ENCODE measurements around the gene ZNF77. TPM values are rescaled to one million over a fixed set of nuclear protein-coding genes. Genes with fewer than 3 reads are reported as not detected.

Gene ZNF77
- total and polyA plus RNA-seq, 2 donors from 2014 or later = 2.4 to 5.1 TPM

DNA sequence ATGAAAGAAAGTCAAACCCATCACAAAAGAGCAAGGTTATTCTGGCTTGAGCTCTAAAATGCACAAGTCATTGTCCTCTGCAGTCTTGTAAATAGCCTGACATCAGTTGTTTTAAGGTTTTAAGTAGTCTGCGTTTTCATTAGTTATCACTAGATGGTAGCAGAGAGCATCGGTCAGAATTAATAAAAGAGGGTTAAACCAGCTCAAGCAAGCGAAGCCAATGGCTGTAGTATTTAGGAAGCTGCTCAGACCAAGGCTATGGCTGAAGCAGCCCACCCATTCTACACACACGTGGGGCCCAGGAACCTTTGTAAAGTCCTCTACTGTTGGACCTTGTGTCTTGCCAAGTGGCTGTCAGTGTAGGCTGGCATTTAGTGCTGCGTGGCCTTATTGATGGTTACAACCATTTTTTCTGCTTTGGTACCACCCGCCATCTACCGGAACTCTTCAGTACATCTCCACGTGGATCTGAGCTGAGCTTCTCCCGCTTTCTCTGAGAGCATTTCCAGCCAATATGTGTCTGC is 57.3 kb downstream of the ZNF77 start:
- Histone ChIP-seq H3K4me1 (ENCODE audit: control insufficient read depth in 2 of 3, insufficient read depth in 2 of 3, low read depth in 1 of 3, low read length in 3 of 3) (peaks cover 0 to 3% (median 0%) of the 10 kb centered on the region in 3 donors), H3K27ac (ENCODE audit: low read depth in 2 of 2, low read length in 2 of 2) (no peak overlapping the region), H3K4me3 (ENCODE audit: low read length in 3 of 3) (no peak overlapping the region), H3K9me3 (ENCODE audit: control insufficient read depth in 2 of 3, insufficient read depth in 1 of 3, low read length in 3 of 3) (no peaks in the 10 kb centered on the region), H3K9ac (ENCODE audit: low read length in 3 of 3) (no peak overlapping the region), H3K27me3 (ENCODE audit: control insufficient read depth, insufficient read depth, low read length) (no peaks in the 10 kb centered on the region), H3K36me3 (ENCODE audit: control insufficient read depth in 2 of 3, insufficient read depth in 3 of 3, low read length in 3 of 3) (no peaks in the 10 kb centered on the region)
- intact Hi-C loops (cut with DNase I) = no loop called here
- peak in 2 of 5 donors; percentile 89 for DNase-seq
- FAIRE-seq = peak; percentile 3
- TF ChIP-seq, protein P1, sequence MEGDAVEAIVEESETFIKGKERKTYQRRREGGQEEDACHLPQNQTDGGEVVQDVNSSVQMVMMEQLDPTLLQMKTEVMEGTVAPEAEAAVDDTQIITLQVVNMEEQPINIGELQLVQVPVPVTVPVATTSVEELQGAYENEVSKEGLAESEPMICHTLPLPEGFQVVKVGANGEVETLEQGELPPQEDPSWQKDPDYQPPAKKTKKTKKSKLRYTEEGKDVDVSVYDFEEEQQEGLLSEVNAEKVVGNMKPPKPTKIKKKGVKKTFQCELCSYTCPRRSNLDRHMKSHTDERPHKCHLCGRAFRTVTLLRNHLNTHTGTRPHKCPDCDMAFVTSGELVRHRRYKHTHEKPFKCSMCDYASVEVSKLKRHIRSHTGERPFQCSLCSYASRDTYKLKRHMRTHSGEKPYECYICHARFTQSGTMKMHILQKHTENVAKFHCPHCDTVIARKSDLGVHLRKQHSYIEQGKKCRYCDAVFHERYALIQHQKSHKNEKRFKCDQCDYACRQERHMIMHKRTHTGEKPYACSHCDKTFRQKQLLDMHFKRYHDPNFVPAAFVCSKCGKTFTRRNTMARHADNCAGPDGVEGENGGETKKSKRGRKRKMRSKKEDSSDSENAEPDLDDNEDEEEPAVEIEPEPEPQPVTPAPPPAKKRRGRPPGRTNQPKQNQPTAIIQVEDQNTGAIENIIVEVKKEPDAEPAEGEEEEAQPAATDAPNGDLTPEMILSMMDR (IDR thresholded peaks at IDR 0.05; ENCODE audit: borderline replicate concordance, extremely low read depth, insufficient read depth) = peak; percentile 58

DNA sequence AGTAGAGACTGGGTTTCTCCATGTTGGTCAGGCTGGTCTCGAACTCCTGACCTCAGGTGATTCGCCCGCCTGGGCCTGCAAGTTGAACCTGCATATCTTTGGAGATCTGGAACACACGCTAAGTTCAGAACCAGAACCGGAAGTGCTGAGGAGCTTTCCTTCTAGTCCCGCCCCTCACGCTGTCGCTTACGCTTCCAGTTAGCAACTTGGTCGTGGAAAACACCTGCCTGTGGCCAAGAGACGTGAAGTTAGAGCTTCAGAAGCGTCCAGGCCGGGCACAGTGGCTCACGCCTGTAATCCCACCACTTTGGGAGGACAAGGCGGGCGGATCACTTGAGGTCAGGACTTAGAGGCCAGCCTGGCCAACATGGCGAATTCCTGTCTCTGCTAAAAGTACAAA is 59.0 kb downstream of the ZNF77 start:
- no peaks in the 10 kb centered on the region for H3K27me3 ChIP-seq (ENCODE audit: control insufficient read depth, insufficient read depth, low read length)
- H3K27ac ChIP-seq (ENCODE audit: low read depth in 2 of 2, low read length in 2 of 2) = no peak overlapping the region
- H3K4me3 ChIP-seq (ENCODE audit: low read length in 3 of 3) = no peak overlapping the region
- H3K36me3 ChIP-seq (ENCODE audit: control insufficient read depth in 2 of 3, insufficient read depth in 3 of 3, low read length in 3 of 3) = no peaks in the 10 kb centered on the region
- TF ChIP-seq, protein P1 (IDR thresholded peaks at IDR 0.05; ENCODE audit: borderline replicate concordance, extremely low read depth, insufficient read depth) = no peak
- no peak overlapping the region for H3K9ac ChIP-seq (ENCODE audit: low read length in 3 of 3)
- intact Hi-C loops (cut with DNase I) = no loop called here
- H3K4me1 ChIP-seq (ENCODE audit: control insufficient read depth in 2 of 3, insufficient read depth in 2 of 3, low read depth in 1 of 3, low read length in 3 of 3) = peaks cover 0 to 3% (median 0%) of the 10 kb centered on the region in 3 donors
- no peak for FAIRE-seq
- no peaks in the 10 kb centered on the region for H3K9me3 ChIP-seq (ENCODE audit: control insufficient read depth in 2 of 3, insufficient read depth in 1 of 3, low read length in 3 of 3)
- no peak for DNase-seq

DNA sequence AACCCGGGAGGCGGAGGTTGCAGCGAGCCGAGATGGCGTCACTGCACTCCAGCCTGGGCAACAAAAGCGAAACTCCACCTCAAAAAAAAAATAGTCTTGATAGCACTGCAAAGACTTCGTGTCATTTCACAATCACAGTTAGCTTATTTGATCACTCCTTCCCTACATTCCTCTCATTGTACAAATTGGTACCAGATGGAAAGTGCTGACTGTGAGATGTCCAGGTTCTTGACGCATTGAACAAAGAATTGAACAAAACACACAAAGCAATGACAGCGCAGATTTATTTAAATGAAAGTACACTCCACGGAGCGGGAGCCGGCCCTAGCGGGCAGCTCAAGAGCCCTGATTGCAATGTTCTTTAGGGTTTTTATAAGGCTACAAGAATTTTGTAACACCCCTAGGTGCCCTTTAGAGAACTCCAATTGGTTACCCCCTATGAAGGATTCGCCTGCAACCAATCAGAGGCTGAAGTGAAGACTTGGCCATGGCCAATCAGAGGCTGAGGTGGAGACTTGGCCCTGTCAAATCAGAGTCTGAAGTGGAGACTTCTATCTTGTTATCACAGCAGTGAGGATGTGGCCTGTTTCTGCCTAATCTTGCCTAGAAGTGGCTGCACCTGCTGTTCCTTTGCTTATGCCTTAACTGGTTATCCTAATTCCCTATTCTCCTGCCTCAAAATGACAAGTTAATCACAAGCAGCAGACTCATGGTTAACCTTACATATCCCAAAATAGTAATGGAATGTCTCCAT is 60.9 kb downstream of the ZNF77 start:
- peaks cover 0 to 3% (median 0%) of the 10 kb centered on the region in 3 donors for H3K4me1 ChIP-seq (ENCODE audit: control insufficient read depth in 2 of 3, insufficient read depth in 2 of 3, low read depth in 1 of 3, low read length in 3 of 3)
- H3K9ac ChIP-seq (ENCODE audit: low read length in 3 of 3) = no peak overlapping the region
- TF ChIP-seq, protein P1 (IDR thresholded peaks at IDR 0.05; ENCODE audit: borderline replicate concordance, extremely low read depth, insufficient read depth) = no peak
- FAIRE-seq = no peak
- H3K27ac ChIP-seq (ENCODE audit: low read depth in 2 of 2, low read length in 2 of 2) = no peak overlapping the region
- H3K9me3 ChIP-seq (ENCODE audit: control insufficient read depth in 2 of 3, insufficient read depth in 1 of 3, low read length in 3 of 3) = peaks cover 0 to 2% (median 0%) of the 10 kb centered on the region in 3 donors
- no peak overlapping the region for H3K4me3 ChIP-seq (ENCODE audit: low read length in 3 of 3)
- no peak for DNase-seq
- H3K27me3 ChIP-seq (ENCODE audit: control insufficient read depth, insufficient read depth, low read length) = no peaks in the 10 kb centered on the region
- intact Hi-C loops (cut with DNase I) = no loop called here
- H3K36me3 ChIP-seq (ENCODE audit: control insufficient read depth in 2 of 3, insufficient read depth in 3 of 3, low read length in 3 of 3) = no peaks in the 10 kb centered on the region

Other genes starting within 250 kb of the ZNF77 start
- 9.9 TPM for gene GNG7, start 242.3 kb downstream of the ZNF77 start, total RNA-seq
- gene GNG7, start 242.3 kb downstream of the ZNF77 start, polyA plus RNA-seq (ENCODE audit: insufficient read depth, low read depth, low replicate concordance) = 13.4 TPM
- 2.3 TPM for gene DIRAS1, start 223.6 kb downstream of the ZNF77 start, total RNA-seq
- 7.6 TPM for gene DIRAS1, start 223.6 kb downstream of the ZNF77 start, polyA plus RNA-seq (ENCODE audit: insufficient read depth, low read depth, low replicate concordance)
- 31.1 TPM for gene SLC39A3, start 205.0 kb downstream of the ZNF77 start, total RNA-seq
- 38.0 TPM for gene SLC39A3, start 205.0 kb downstream of the ZNF77 start, polyA plus RNA-seq (ENCODE audit: insufficient read depth, low read depth, low replicate concordance)
- gene SGTA, start 161.7 kb downstream of the ZNF77 start, total RNA-seq = 50.4 TPM
- gene SGTA, start 161.7 kb downstream of the ZNF77 start, polyA plus RNA-seq (ENCODE audit: insufficient read depth, low read depth, low replicate concordance) = 66.2 TPM
- 42.9 TPM for gene THOP1, start 159.5 kb downstream of the ZNF77 start, total RNA-seq
- 36.8 TPM for gene THOP1, start 159.5 kb downstream of the ZNF77 start, polyA plus RNA-seq (ENCODE audit: insufficient read depth, low read depth, low replicate concordance)
- gene ZNF554, start 125.1 kb downstream of the ZNF77 start, total RNA-seq = 6.9 TPM
- 3.6 TPM for gene ZNF554, start 125.1 kb downstream of the ZNF77 start, polyA plus RNA-seq (ENCODE audit: insufficient read depth, low read depth, low replicate concordance)
- gene ZNF555, start 103.5 kb downstream of the ZNF77 start, total RNA-seq = 9.8 TPM
- 3.9 TPM for gene ZNF555, start 103.5 kb downstream of the ZNF77 start, polyA plus RNA-seq (ENCODE audit: insufficient read depth, low read depth, low replicate concordance)
- gene ZNF556, start 77.6 kb downstream of the ZNF77 start, total RNA-seq = 0.76 TPM
- 0.56 TPM for gene ZNF556, start 77.6 kb downstream of the ZNF77 start, polyA plus RNA-seq (ENCODE audit: insufficient read depth, low read depth, low replicate concordance)
- gene ZNF57, start 44.0 kb downstream of the ZNF77 start, total RNA-seq = 6.1 TPM
- gene ZNF57, start 44.0 kb downstream of the ZNF77 start, polyA plus RNA-seq (ENCODE audit: insufficient read depth, low read depth, low replicate concordance) = 6.2 TPM
- gene TLE6, start 32.6 kb upstream of the ZNF77 start, total RNA-seq = 3.7 TPM
- 5.2 TPM for gene TLE6, start 32.6 kb upstream of the ZNF77 start, polyA plus RNA-seq (ENCODE audit: insufficient read depth, low read depth, low replicate concordance)
- 76.6 TPM for gene TLE2, start 84.3 kb upstream of the ZNF77 start, total RNA-seq
- 28.2 TPM for gene TLE2, start 84.3 kb upstream of the ZNF77 start, polyA plus RNA-seq (ENCODE audit: insufficient read depth, low read depth, low replicate concordance)
- gene TLE5, start 117.5 kb upstream of the ZNF77 start, total RNA-seq = 526 TPM
- 580 TPM for gene TLE5, start 117.5 kb upstream of the ZNF77 start, polyA plus RNA-seq (ENCODE audit: insufficient read depth, low read depth, low replicate concordance)
- 69.4 TPM for gene GNA11, start 149.4 kb upstream of the ZNF77 start, total RNA-seq
- 43.9 TPM for gene GNA11, start 149.4 kb upstream of the ZNF77 start, polyA plus RNA-seq (ENCODE audit: insufficient read depth, low read depth, low replicate concordance)
- 8.7 TPM for gene GNA15, start 191.1 kb upstream of the ZNF77 start, total RNA-seq
- gene GNA15, start 191.1 kb upstream of the ZNF77 start, polyA plus RNA-seq (ENCODE audit: insufficient read depth, low read depth, low replicate concordance) = 1.7 TPM
- 5.1 TPM for gene S1PR4, start 233.8 kb upstream of the ZNF77 start, total RNA-seq
- 0.67 TPM for gene S1PR4, start 233.8 kb upstream of the ZNF77 start, polyA plus RNA-seq (ENCODE audit: insufficient read depth, low read depth, low replicate concordance)
- 43.3 TPM for gene NCLN, start 241.0 kb upstream of the ZNF77 start, total RNA-seq
- gene NCLN, start 241.0 kb upstream of the ZNF77 start, polyA plus RNA-seq (ENCODE audit: insufficient read depth, low read depth, low replicate concordance) = 63.2 TPM